Skin of body (tissue), 3 donors: ENCODE measurements around the gene TMEM53. TPM values are rescaled to one million over a fixed set of nuclear protein-coding genes. Genes with fewer than 3 reads are reported as not detected.

ENCODE experiments used
- DNase-seq: peaks from one replicate; lab custom pipeline; 2025; lab: John Stamatoyannopoulos, UW
- small RNA-seq: library from RNA; depleted of rRNA; stranded (forward); fragments of <200 nt; gene quantifications from one replicate; pipeline ENCODE3, GENCODE V24; 2014; ENCODE audit warnings: low replicate concordance
- total RNA-seq: library from RNA; depleted of rRNA; stranded (reverse); fragments of >200 nt; gene quantifications from one replicate; pipeline ENCODE4 v1.2.3, GENCODE V29; 2014

TMEM53 gene
- total RNA-seq, 1 donor from 2014 or later: 2.2 TPM

DNA sequence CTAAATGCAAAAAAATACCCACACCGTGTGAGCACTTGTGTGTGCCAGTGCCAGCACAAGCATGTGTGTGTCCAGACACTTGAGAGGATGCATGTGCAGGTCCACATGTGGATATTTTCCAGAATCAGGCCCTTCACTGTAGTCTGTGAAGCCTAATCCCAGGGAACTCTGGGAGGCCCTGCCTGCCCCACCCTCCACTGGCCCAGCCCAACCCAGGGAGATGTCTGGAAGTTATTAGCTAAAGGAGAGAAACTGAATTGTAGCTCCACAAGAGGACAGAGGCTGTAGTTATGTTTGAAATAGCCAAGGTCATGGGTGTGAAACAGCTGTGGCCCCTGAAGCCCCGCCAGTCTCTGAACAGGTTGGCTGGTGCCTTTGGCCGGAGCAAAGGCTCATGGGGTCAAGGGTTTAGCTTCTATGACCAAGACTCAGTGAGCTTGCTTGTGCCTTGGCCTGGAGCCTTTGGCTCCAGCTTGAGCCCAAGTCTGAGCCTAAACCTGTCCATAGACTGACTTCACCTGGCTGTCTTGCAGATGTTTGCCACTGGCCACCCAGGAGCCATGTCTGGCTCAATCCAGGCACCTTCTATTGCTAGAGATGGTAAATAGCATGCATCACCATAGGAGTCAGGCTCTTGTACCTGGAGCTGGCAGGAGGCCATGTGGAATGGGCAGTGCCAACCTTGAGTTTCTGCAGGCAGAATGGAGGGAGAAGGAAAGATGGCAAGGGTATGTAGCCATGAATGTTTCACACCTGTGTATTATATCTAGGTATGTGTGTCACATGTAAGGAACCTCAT is 69.9 kb downstream of the TMEM53 start:
- no peak for DNase-seq

DNA sequence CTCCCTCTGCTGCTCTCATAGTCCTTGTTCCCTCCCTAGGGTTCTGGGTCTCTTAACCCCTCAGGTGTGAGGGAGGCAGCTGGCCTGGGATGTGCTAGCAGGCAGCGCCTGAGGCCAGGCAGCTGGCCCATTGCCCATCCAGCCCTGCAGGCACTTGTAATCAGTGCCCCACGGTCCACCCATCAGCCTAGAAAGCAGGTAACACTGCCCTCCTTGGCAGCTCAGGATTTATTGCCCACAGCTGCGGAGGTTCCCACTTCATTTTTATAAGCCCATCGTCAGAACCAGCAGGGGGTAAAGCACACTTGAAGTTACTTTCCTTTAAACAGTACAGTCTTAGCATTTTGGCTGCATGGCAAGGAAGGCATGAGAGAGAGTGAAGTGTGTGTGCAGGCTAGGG is 70.6 kb downstream of the TMEM53 start:
- no peak for DNase-seq

Small RNAs within 50 kb of the gene (small RNA-seq; reads per million reads assigned to genes)
- 8.8 reads per million, percentile 92 among the genes with 10 or more reads in this experiment for gene RNU5F-1

Other genes starting within 250 kb of the TMEM53 start
- 3.6 TPM for gene ARMH1, start 233 bp upstream of the TMEM53 start, total RNA-seq
- gene RNU5D-1, start 56.7 kb upstream of the TMEM53 start, total RNA-seq: not detected
- 10.1 TPM for gene KIF2C, start 65.4 kb upstream of the TMEM53 start, total RNA-seq
- 1,591 TPM for gene RPS8, start 101.1 kb upstream of the TMEM53 start, total RNA-seq
- 0.10 TPM for gene BEST4, start 113.7 kb upstream of the TMEM53 start, total RNA-seq
- 26.1 TPM for gene PLK3, start 125.9 kb upstream of the TMEM53 start, total RNA-seq
- gene DYNLT4, start 132.9 kb upstream of the TMEM53 start, total RNA-seq: not detected
- 3.5 TPM for gene BTBD19, start 134.0 kb upstream of the TMEM53 start, total RNA-seq
- 7.2 TPM for gene PTCH2, start 168.8 kb upstream of the TMEM53 start, total RNA-seq